ENCODE results near the gene RPL26.

DNA sequence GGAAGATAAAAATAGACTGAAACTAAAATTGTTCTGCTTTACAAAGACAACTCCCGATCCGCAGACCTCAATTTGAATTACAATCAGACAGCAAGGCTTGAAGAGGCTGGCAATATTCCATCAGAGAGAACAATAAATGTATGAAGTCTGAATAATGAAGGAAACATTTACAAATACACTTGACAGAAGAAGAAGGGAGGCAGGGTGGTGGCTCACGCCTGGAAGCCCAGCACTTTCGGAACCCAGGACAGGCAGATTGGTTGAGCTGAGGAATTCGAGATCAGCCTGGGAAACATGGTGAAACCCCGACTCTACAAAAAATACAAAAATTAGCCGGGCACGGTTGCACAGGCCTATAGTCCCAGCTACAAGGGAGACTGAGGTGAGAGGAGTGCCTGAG lies 28.8 kb downstream of the RPL26 start:
- TF ChIP-seq POLR2A (IDR thresholded peaks at IDR 0.05; ENCODE audit: low read length) (no peak), GATA1 (IDR thresholded peaks at IDR 0.05; ENCODE audit: low read depth, low read length) (no peak)

Measured in erythroblast (primary cell).